Endothelial cell of umbilical vein (primary cell): ENCODE data around the gene GLCE. TPM values are rescaled to one million over a fixed set of nuclear protein-coding genes. Genes with fewer than 3 reads are reported as not detected.

Source experiments
- BruUV-seq: library from RNA; stranded (reverse); fragments of 400-500 nt; replicated peaks from 2 replicates; lab custom pipeline; 2021; lab: Mats Ljungman, UMichigan
- CTCF ChIA-PET: fragments of 300-600, 350-600 bp; sonication (Branson Sonifier 250); formaldehyde crosslinking; loops from one replicate; lab custom pipeline; 2021; ENCODE audit warnings: antibody characterized with exemption, inconsistent platforms; lab: Charles Lee
- POLR2A ChIA-PET: fragments of 300-600, 350-600 bp; sonication (Branson Sonifier 250); formaldehyde crosslinking; loops from one replicate; lab custom pipeline; 2021; ENCODE audit warnings: antibody characterized with exemption, inconsistent platforms; lab: Charles Lee
- DNase-seq: peaks from one replicate; pipeline ENCODE4 v3.0.0-alpha.2; 2011; ENCODE audit warnings: low read depth, low spot score
- FAIRE-seq: peaks from 2 replicates; lab custom pipeline; 2011; peaks lifted over from hg19 to GRCh38; lab: Jason Lieb, UNC
- H2AFZ ChIP-seq: 2 replicates; pipeline ENCODE4 v1.6.0; 2012; ENCODE audit warnings: low read depth, low read length, control low read depth, inconsistent platforms
- H3K27ac ChIP-seq: 2 replicates; pipeline ENCODE4 v1.5.1; 2011; ENCODE audit warnings: low read depth, mild to moderate bottlenecking, control low read depth, low read length, moderate library complexity; ENCODE audit not compliant: insufficient read depth
- H3K27me3 ChIP-seq, 2 experiments: 2 replicates each; pipeline versions ENCODE4 v1.6.0 to v1.6.1; 2011; ENCODE audit warnings: low read length in 2 of 2, mixed read lengths in 1 of 2; ENCODE audit not compliant: control insufficient read depth in 2 of 2, insufficient read depth in 2 of 2
- H3K36me3 ChIP-seq, 2 experiments: 2 replicates in 1 of 2; 3 replicates in 1 of 2; pipeline ENCODE4 v1.5.1; 2011; ENCODE audit warnings: low read length in 2 of 2, mild to moderate bottlenecking in 1 of 2, moderate library complexity in 1 of 2; ENCODE audit not compliant: control insufficient read depth in 2 of 2, insufficient read depth in 2 of 2; ENCODE audit errors: extremely low read depth in 1 of 2
- H3K4me1 ChIP-seq: 3 replicates; pipeline ENCODE4 v1.5.1; 2011; ENCODE audit warnings: mild to moderate bottlenecking, low read length; ENCODE audit not compliant: control insufficient read depth, insufficient read depth; ENCODE audit errors: extremely low read depth
- H3K4me2 ChIP-seq: 2 replicates; pipeline ENCODE4 v1.6.1; 2011; ENCODE audit warnings: low read length, control low read depth, mixed read lengths; ENCODE audit not compliant: insufficient read depth
- H3K4me3 ChIP-seq, 3 experiments: fragments of 200-600 bp in 1 of 3; sonication (generic), shearing (Covaris generic) in 1 of 3; replicated peaks in 1 of 3; 2 replicates each; pipeline ENCODE4 v1.5.1; 2011 to 2016; ENCODE audit warnings: control low read depth in 3 of 3, low read length in 3 of 3, mild to moderate bottlenecking in 2 of 3, inconsistent platforms in 1 of 3, low read depth in 1 of 3, moderate library complexity in 1 of 3; ENCODE audit not compliant: insufficient read depth in 1 of 3
- H3K79me2 ChIP-seq: 2 replicates; pipeline ENCODE4 v1.6.0; 2012; ENCODE audit warnings: low read length, inconsistent platforms; ENCODE audit not compliant: control insufficient read depth, insufficient read depth
- H3K9ac ChIP-seq: replicated peaks from 2 replicates; pipeline ENCODE3; 2011; ENCODE audit warnings: low read length, control low read depth; ENCODE audit not compliant: insufficient read depth; ENCODE audit errors: extremely low read depth
- H3K9me1 ChIP-seq: replicated peaks from 3 replicates; pipeline ENCODE4 v1.6.0; 2011; ENCODE audit warnings: mild to moderate bottlenecking, low read length; ENCODE audit not compliant: control insufficient read depth, insufficient read depth; ENCODE audit errors: extremely low read depth
- H3K9me3 ChIP-seq: replicated peaks from 2 replicates; pipeline ENCODE4 v1.5.1; 2012; ENCODE audit warnings: low read length, inconsistent platforms; ENCODE audit not compliant: control insufficient read depth, insufficient read depth
- H4K20me1 ChIP-seq: replicated peaks from 2 replicates; pipeline ENCODE3; 2011; ENCODE audit warnings: mild to moderate bottlenecking, low read length; ENCODE audit not compliant: control insufficient read depth, insufficient read depth; ENCODE audit errors: extremely low read depth
- CTCF ChIP-seq, 2 donors: IDR thresholded peaks; 1 replicate in 1 of 2; 2 replicates in 1 of 2; pipeline ENCODE4 v1.5.1; 2011; ENCODE audit warnings: low read length in 2 of 2, mild to moderate bottlenecking in 2 of 2, moderate library complexity in 2 of 2, control low read depth in 1 of 2, inconsistent platforms in 1 of 2, low read depth in 1 of 2; ENCODE audit not compliant: insufficient read depth in 1 of 2; ENCODE audit errors: extremely low read depth in 1 of 2
- EZH2 ChIP-seq: IDR thresholded peaks from 2 replicates; pipeline ENCODE4 v1.6.1; 2012; ENCODE audit warnings: borderline replicate concordance, low read depth, mild to moderate bottlenecking, moderate library complexity, low read length, inconsistent platforms; ENCODE audit not compliant: severe bottlenecking
- FOS ChIP-seq: IDR thresholded peaks from 2 replicates; pipeline ENCODE4 v1.6.1; 2011; ENCODE audit warnings: mild to moderate bottlenecking, low read length, moderate library complexity, borderline replicate concordance; ENCODE audit not compliant: insufficient read depth
- GATA2 ChIP-seq: IDR thresholded peaks from 2 replicates; pipeline ENCODE4 v1.7.0; 2011; ENCODE audit warnings: low read depth, mild to moderate bottlenecking, moderate library complexity, mixed read lengths, low read length; ENCODE audit not compliant: insufficient read length, insufficient read depth
- JUN ChIP-seq: IDR thresholded peaks from 2 replicates; pipeline ENCODE4 v1.6.1; 2011; ENCODE audit warnings: borderline replicate concordance, low read depth; ENCODE audit not compliant: insufficient read length, insufficient read depth
- MAX ChIP-seq: IDR thresholded peaks from 2 replicates; pipeline ENCODE4 v1.6.1; 2011; ENCODE audit not compliant: insufficient read depth, insufficient read length
- MYC ChIP-seq: IDR thresholded peaks from one replicate; pipeline ENCODE4 v1.6.1; 2011; ENCODE audit warnings: mild to moderate bottlenecking, low read depth, low read length
- POLR2A ChIP-seq: IDR thresholded peaks from 2 replicates; pipeline ENCODE4 v1.6.1; 2012; ENCODE audit warnings: low read depth, mild to moderate bottlenecking, control low read depth, low read length
- POLR2AphosphoS5 ChIP-seq: IDR thresholded peaks from 2 replicates; pipeline ENCODE4 v1.6.1; 2012; ENCODE audit warnings: low read depth, mild to moderate bottlenecking, control low read depth, low read length, moderate library complexity; ENCODE audit not compliant: insufficient read depth
- dilution Hi-C: fragments of 300-500 bp; cut with MboI; formaldehyde crosslinking; loops from one replicate; pipeline ENCODE4 v1.15.0; 2019; ENCODE audit warnings: low sequenced_read_pairs; ENCODE audit not compliant: extremely low pct_ligation_motif_present
- intact Hi-C: fragments of 100-400 bp; cut with micrococcal nuclease; formaldehyde crosslinking; loops from one replicate; pipeline ENCODE4 v1.10.0; 2022
- polyA plus RNA-seq, 4 experiments: library from polyadenylated mRNA; depleted of rRNA in 3 of 4; stranded (reverse) in 3 of 4; unstranded in 1 of 4; fragments of >200 nt; gene quantifications; 2 replicates each; pipeline versions ENCODE4 v1.2.1 to v1.2.3, GENCODE V29; 2011 to 2012; ENCODE audit warnings: missing spikeins in 1 of 4
- total RNA-seq: library from RNA; stranded (reverse); gene quantifications from 2 replicates; pipeline ENCODE4 v1.2.3, GENCODE V29; 2021

GLCE gene
- total and polyA plus RNA-seq, 2 donors (not counting 3 experiments of a cell fraction or from before 2014, with no cell fraction given): 48.1 to 86.6 TPM

GRCh38 chr15:69138963-69139362 lies 21.5 kb upstream of the GLCE start:
- ChIA-PET POLR2A (no interaction called here), CTCF (interaction anchor here (1.1 to 1.6 kb wide), 3 partner anchors 15 to 256 kb away, joined by 3 to 4 read pairs (median 3); no protein-coding TSS in a partner anchor)
- Histone ChIP-seq H2AFZ (no peak overlapping the region), H3K27ac (no peak overlapping the region), H3K4me2 (no peak overlapping the region), H3K36me3 (no peaks in the 10 kb centered on the region), H4K20me1 (no peaks in the 10 kb centered on the region), H3K79me2 (no peaks in the 10 kb centered on the region), H3K27me3 (peaks cover 0 to 3% of the 10 kb centered on the region in 2 experiments), H3K9me1 (no peaks in the 10 kb centered on the region), H3K9ac (no peak overlapping the region), H3K4me3 (no peak overlapping the region), H3K9me3 (no peaks in the 10 kb centered on the region), H3K4me1 (peaks cover 5% of the 10 kb centered on the region)
- dilution Hi-C loops: no loop called here
- no peak for TF ChIP-seq JUN
- intact Hi-C loops: no loop called here
- DNase-seq (no peak), FAIRE-seq (no peak)
- no TSS peak for BruUV-seq

- BruUV-seq: no TSS peak
- H3K79me2 ChIP-seq: no peaks in the 10 kb centered on the region
- CTCF ChIA-PET: interaction anchor here (1.0 to 2.0 kb wide), 4 partner anchors 14 to 81 kb away, joined by 3 to 9 read pairs (median 4); partner anchors contain the start of gene GLCE
- no peaks in the 10 kb centered on the region for H3K36me3 ChIP-seq
- H3K4me1 ChIP-seq: peaks cover 5% of the 10 kb centered on the region
- H3K27me3 ChIP-seq: peaks cover 0 to 3% of the 10 kb centered on the region in 2 experiments
- H3K9ac ChIP-seq: no peak overlapping the region
- H3K9me3 ChIP-seq: no peaks in the 10 kb centered on the region
- dilution Hi-C loops (no loop called here), intact Hi-C loops (no loop called here)
- H3K9me1 ChIP-seq: no peaks in the 10 kb centered on the region
- H4K20me1 ChIP-seq: no peaks in the 10 kb centered on the region
- no peak overlapping the region for H3K27ac ChIP-seq
- H3K4me3 ChIP-seq: no peak overlapping the region
- H2AFZ ChIP-seq: no peak overlapping the region
- FAIRE-seq (no peak), DNase-seq (no peak)
- POLR2A ChIA-PET: no interaction called here
- TF ChIP-seq POLR2AphosphoS5 (no peak), POLR2A (no peak), GATA2 (no peak), EZH2 (no peak), MYC (no peak), JUN (no peak), FOS (no peak), MAX (no peak), CTCF (IDR thresholded peaks at IDR 0.05; ENCODE audit: extremely low read depth in 1 of 2, insufficient read depth in 1 of 2, low read depth in 1 of 2, low read length in 2 of 2) (no peak)
- no peak overlapping the region for H3K4me2 ChIP-seq
These were observed 20.1 kb upstream of the GLCE start for GRCh38 chr15:69140306-69140705.
